ENCODE results near the gene FAM83C.
A peak's percentile ranks its signal among the peaks of the same experiment; 100 is the strongest.

Gene FAM83C

GRCh38 chr20:35291654-35292503, at the start of gene FAM83C:
Gene FAM83C, minus strand, starts transcription at chr20:35292425. Its CDS starts 121 bp downstream, at chr20:35292304.
- no peak for DNase-seq

GRCh38 chr20:35341366-35342028, 49.3 kb upstream of the FAM83C start:
- no peak for DNase-seq

GRCh38 chr20:35340436-35340835, 48.2 kb upstream of the FAM83C start:
- DNase-seq = no peak

- DNase-seq = no peak
These were observed 47.4 kb upstream of the FAM83C start for GRCh38 chr20:35339636-35340035.

GRCh38 chr20:35339007-35339406, 46.8 kb upstream of the FAM83C start:
- no peak for DNase-seq

GRCh38 chr20:35334311-35335101, 42.3 kb upstream of the FAM83C start:
- no peak for DNase-seq

- DNase-seq = no peak
These were observed 41.4 kb upstream of the FAM83C start for GRCh38 chr20:35333606-35334005.

- DNase-seq = no peak
These were observed 40.4 kb upstream of the FAM83C start for GRCh38 chr20:35332540-35333200.

- peak; percentile 63 for DNase-seq
These were observed 37.4 kb upstream of the FAM83C start for GRCh38 chr20:35329435-35330139.

GRCh38 chr20:35328689-35329088, 36.5 kb upstream of the FAM83C start:
- no peak for DNase-seq

- DNase-seq = no peak
These were observed 36.0 kb upstream of the FAM83C start for GRCh38 chr20:35328095-35328685.

GRCh38 chr20:35327074-35327976, 35.1 kb upstream of the FAM83C start:
- DNase-seq = peak; percentile 25

- DNase-seq = no peak
These were observed 34.5 kb upstream of the FAM83C start for GRCh38 chr20:35326740-35327073.

GRCh38 chr20:35326021-35326739, 34.0 kb upstream of the FAM83C start:
- no peak for DNase-seq

- no peak for DNase-seq
These were observed 33.2 kb upstream of the FAM83C start for GRCh38 chr20:35325401-35325800.

GRCh38 chr20:35320396-35321126, 28.3 kb upstream of the FAM83C start:
- peak; percentile 9 for DNase-seq

GRCh38 chr20:35319871-35320197, 27.6 kb upstream of the FAM83C start:
- DNase-seq = no peak

- peak; percentile 25 for DNase-seq
These were observed 27.1 kb upstream of the FAM83C start for GRCh38 chr20:35319192-35319870.
